Pons (tissue), 1 donor: ENCODE data around the gene GRID1.
"Not testable (repeated sequence)": the region's sequence is repeated elsewhere in the genome, so short reads cannot be mapped to it uniquely, and the experiment has no call there.

ENCODE experiments used
- DNase-seq: peaks from one replicate; pipeline ENCODE4 v3.0.0-alpha.2; 2016; ENCODE audit warnings: low spot score

Gene GRID1

GRCh38 chr10:86105181-86105580 lies 261.4 kb downstream of the GRID1 start:
- DNase-seq: no peak

- DNase-seq: no peak
These were observed 261.9 kb downstream of the GRID1 start for GRCh38 chr10:86104611-86105145.

GRCh38 chr10:86104156-86104555 lies 262.4 kb downstream of the GRID1 start:
- no peak for DNase-seq

GRCh38 chr10:86103391-86104101 lies 263.0 kb downstream of the GRID1 start:
- DNase-seq: peak; percentile 82

- DNase-seq: no peak
These were observed 264.1 kb downstream of the GRID1 start for GRCh38 chr10:86102451-86102850.

GRCh38 chr10:86102031-86102430 lies 264.6 kb downstream of the GRID1 start:
- DNase-seq: no peak

GRCh38 chr10:86100581-86101061 lies 266.0 kb downstream of the GRID1 start:
- peak; percentile 43 for DNase-seq

GRCh38 chr10:86099542-86100334 lies 266.9 kb downstream of the GRID1 start:
- DNase-seq: no peak

GRCh38 chr10:86098187-86098881 lies 268.3 kb downstream of the GRID1 start:
- no peak for DNase-seq

GRCh38 chr10:86095061-86095460 lies 271.5 kb downstream of the GRID1 start:
- not testable (repeated sequence) for DNase-seq

- not testable (repeated sequence) for DNase-seq
These were observed 274.3 kb downstream of the GRID1 start for GRCh38 chr10:86092311-86092710.

- no peak for DNase-seq
These were observed 275.4 kb downstream of the GRID1 start for GRCh38 chr10:86091216-86091615.

- no peak for DNase-seq
These were observed 275.8 kb downstream of the GRID1 start for GRCh38 chr10:86090807-86091206.

GRCh38 chr10:86087716-86088115 lies 278.9 kb downstream of the GRID1 start:
- DNase-seq: peak; percentile 95

- DNase-seq: no peak
These were observed 280.2 kb downstream of the GRID1 start for GRCh38 chr10:86086418-86086817.

GRCh38 chr10:86085686-86086085 lies 280.9 kb downstream of the GRID1 start:
- no peak for DNase-seq

- no peak for DNase-seq
These were observed 281.5 kb downstream of the GRID1 start for GRCh38 chr10:86085136-86085535.

- DNase-seq: no peak
These were observed 282.0 kb downstream of the GRID1 start for GRCh38 chr10:86084585-86084984.

- DNase-seq: no peak
These were observed 282.9 kb downstream of the GRID1 start for GRCh38 chr10:86083664-86084175.

- no peak for DNase-seq
These were observed 283.4 kb downstream of the GRID1 start for GRCh38 chr10:86083206-86083605.

- no peak for DNase-seq
These were observed 284.0 kb downstream of the GRID1 start for GRCh38 chr10:86082556-86082955.

GRCh38 chr10:86079088-86079487 lies 287.5 kb downstream of the GRID1 start:
- no peak for DNase-seq
